ENCODE measurements around the gene THYN1. TPM values are rescaled to one million over a fixed set of nuclear protein-coding genes. Genes with fewer than 3 reads are reported as not detected.

Gene THYN1
- total RNA-seq, 1 experiment from 2014 or later = 33.6 TPM

DNA sequence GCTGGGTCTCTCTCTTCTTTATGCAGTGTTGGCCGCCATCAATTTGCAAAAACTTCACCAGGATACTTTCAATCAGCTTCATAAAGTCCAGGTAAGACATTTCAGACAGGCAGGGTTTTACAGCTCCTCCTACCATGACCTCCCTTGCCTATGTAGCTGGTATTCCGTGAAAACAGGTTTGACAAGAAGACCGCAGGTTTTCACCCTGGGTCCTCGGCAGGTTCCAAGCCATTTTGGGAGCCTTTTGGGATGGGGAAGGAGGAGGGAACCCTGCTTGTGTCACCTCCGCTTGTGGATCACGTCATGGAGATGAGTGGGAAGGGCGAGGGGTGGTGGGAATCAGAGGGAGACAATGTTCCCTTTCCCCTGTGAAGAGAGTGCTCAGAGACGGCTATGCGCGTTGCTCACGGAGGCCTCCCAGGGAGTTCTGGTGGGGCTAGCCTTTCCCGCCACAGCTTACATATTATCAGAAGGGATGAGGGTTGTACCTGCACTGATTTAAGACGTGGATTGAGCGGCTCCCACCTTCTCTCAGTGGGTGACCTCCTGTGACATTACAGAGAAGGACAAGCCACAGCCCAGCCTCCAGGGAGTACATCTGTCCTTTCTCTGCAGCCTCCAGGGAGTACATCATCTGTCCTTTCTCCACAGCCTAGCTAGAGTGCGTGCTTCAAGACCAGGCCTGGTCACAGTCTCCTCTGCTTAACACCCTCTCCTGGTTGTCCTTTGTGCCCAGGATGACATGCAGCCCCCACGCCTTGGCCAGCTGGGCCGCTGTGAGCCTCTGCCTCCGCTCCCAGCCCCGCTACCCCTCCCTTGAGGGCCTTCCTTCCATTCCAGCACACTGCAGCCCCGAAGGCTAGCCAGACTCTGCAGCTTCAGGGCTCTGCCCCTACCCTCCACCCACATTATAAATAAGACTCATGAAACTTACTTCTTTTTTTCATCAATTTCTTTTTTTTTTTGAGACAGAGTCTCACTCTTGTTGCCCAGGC is 40.3 kb upstream of the THYN1 start:
- intact Hi-C loops (cut with micrococcal nuclease; ENCODE audit: unreplicated experiment) = no loop called here

DNA sequence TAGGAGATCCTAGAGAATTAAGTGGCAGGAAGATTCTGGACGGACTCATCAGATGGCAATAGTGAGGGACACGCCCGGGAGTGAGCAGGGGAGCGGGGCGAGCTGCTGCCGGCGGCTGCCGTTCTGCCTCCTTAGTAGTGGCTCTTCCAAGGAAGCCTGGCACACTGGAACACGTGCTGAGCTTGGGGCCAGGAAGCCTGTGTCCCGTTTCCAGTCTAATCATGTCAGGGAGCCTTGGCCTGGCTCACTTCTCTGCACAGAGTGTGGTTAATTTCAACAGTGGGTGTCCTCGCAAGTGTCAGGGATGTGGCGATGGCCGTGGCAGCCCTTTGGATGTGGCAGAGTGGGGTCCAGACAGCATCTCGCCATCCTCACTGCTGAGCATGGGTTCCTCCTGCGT is 39.5 kb upstream of the THYN1 start:
- ChIA-PET POLR2A (no interaction called here), CTCF (interaction anchor here (0.6 kb wide), 1 partner anchor 17 kb away, joined by 3 read pairs; no protein-coding TSS in a partner anchor)
- H3K27me3 ChIP-seq (ENCODE audit: control insufficient read depth, insufficient read depth, low read length) = 0 out of 2 replicates have a peak, but pooled peaks cover 2% of the 10 kb centered on the region
- H3K4me1 ChIP-seq (ENCODE audit: control insufficient read depth, insufficient read depth, low read length) = no peaks in the 10 kb centered on the region
- H3K36me3 ChIP-seq (ENCODE audit: control insufficient read depth, insufficient read depth, low read length) = no peaks in the 10 kb centered on the region
- DNase-seq (ENCODE audit: low read depth, low spot score) (no peak), ATAC-seq (0 out of 2 replicates have a peak, but pooled peaks have one; percentile 20)
- intact Hi-C loops (cut with micrococcal nuclease; ENCODE audit: unreplicated experiment) = no loop called here
- no TSS peak for BruUV-seq (replicated peaks)
- TF ChIP-seq POLR2AphosphoS5 (IDR thresholded peaks at IDR 0.05; ENCODE audit: low read depth, low read length) (no peak), TCF7L2 (IDR thresholded peaks at IDR 0.05; ENCODE audit: low read depth, low read length) (no peak), SIN3A (IDR thresholded peaks at IDR 0.05; ENCODE audit: borderline replicate concordance, insufficient read depth, low read depth, low read length) (no peak)
- TF ChIP-seq, protein P1, sequence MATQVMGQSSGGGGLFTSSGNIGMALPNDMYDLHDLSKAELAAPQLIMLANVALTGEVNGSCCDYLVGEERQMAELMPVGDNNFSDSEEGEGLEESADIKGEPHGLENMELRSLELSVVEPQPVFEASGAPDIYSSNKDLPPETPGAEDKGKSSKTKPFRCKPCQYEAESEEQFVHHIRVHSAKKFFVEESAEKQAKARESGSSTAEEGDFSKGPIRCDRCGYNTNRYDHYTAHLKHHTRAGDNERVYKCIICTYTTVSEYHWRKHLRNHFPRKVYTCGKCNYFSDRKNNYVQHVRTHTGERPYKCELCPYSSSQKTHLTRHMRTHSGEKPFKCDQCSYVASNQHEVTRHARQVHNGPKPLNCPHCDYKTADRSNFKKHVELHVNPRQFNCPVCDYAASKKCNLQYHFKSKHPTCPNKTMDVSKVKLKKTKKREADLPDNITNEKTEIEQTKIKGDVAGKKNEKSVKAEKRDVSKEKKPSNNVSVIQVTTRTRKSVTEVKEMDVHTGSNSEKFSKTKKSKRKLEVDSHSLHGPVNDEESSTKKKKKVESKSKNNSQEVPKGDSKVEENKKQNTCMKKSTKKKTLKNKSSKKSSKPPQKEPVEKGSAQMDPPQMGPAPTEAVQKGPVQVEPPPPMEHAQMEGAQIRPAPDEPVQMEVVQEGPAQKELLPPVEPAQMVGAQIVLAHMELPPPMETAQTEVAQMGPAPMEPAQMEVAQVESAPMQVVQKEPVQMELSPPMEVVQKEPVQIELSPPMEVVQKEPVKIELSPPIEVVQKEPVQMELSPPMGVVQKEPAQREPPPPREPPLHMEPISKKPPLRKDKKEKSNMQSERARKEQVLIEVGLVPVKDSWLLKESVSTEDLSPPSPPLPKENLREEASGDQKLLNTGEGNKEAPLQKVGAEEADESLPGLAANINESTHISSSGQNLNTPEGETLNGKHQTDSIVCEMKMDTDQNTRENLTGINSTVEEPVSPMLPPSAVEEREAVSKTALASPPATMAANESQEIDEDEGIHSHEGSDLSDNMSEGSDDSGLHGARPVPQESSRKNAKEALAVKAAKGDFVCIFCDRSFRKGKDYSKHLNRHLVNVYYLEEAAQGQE (IDR thresholded peaks at IDR 0.05; ENCODE audit: insufficient read depth in 1 of 2, low read depth in 2 of 2, low read length in 1 of 2) = no peak
- TF ChIP-seq, protein P2, sequence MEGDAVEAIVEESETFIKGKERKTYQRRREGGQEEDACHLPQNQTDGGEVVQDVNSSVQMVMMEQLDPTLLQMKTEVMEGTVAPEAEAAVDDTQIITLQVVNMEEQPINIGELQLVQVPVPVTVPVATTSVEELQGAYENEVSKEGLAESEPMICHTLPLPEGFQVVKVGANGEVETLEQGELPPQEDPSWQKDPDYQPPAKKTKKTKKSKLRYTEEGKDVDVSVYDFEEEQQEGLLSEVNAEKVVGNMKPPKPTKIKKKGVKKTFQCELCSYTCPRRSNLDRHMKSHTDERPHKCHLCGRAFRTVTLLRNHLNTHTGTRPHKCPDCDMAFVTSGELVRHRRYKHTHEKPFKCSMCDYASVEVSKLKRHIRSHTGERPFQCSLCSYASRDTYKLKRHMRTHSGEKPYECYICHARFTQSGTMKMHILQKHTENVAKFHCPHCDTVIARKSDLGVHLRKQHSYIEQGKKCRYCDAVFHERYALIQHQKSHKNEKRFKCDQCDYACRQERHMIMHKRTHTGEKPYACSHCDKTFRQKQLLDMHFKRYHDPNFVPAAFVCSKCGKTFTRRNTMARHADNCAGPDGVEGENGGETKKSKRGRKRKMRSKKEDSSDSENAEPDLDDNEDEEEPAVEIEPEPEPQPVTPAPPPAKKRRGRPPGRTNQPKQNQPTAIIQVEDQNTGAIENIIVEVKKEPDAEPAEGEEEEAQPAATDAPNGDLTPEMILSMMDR (IDR thresholded peaks at IDR 0.05) = no peak
- no peak overlapping the region for H3K4me3 ChIP-seq (ENCODE audit: low read depth in 2 of 2, low read length in 2 of 2)
- no peak overlapping the region for H3K27ac ChIP-seq (ENCODE audit: low read length)
- in situ Hi-C loops (cut with HindIII; ENCODE audit: low pct_unique_long_range_greater_than_20kb, low sequenced_read_pairs) = no loop called here
- no peaks in the 10 kb centered on the region for H3K9me3 ChIP-seq (ENCODE audit: control insufficient read depth, insufficient read depth, low read depth, low read length)

More for the DNA sequence above, 40.3 kb upstream of the THYN1 start:
- CTCF ChIA-PET = no interaction called here
- Histone ChIP-seq H3K27me3 (ENCODE audit: control insufficient read depth, insufficient read depth, low read length) (0 out of 2 replicates have a peak, but pooled peaks cover 2% of the 10 kb centered on the region), H3K9me3 (ENCODE audit: control insufficient read depth, insufficient read depth, low read depth, low read length) (no peaks in the 10 kb centered on the region), H3K4me1 (ENCODE audit: control insufficient read depth, insufficient read depth, low read length) (no peaks in the 10 kb centered on the region), H3K4me3 (ENCODE audit: low read depth in 2 of 2, low read length in 2 of 2) (no peak overlapping the region), H3K36me3 (ENCODE audit: control insufficient read depth, insufficient read depth, low read length) (no peaks in the 10 kb centered on the region), H3K27ac (ENCODE audit: low read length) (no peak overlapping the region)
- in situ Hi-C loops (cut with HindIII; ENCODE audit: low pct_unique_long_range_greater_than_20kb, low sequenced_read_pairs) = no loop called here
- no TSS peak for BruUV-seq (replicated peaks)
- DNase-seq (ENCODE audit: low read depth, low spot score) (no peak), ATAC-seq (no peak)
- POLR2A ChIA-PET = no interaction called here
- TF ChIP-seq TCF7L2 (IDR thresholded peaks at IDR 0.05; ENCODE audit: low read depth, low read length) (no peak), SIN3A (IDR thresholded peaks at IDR 0.05; ENCODE audit: borderline replicate concordance, insufficient read depth, low read depth, low read length) (no peak), POLR2AphosphoS5 (IDR thresholded peaks at IDR 0.05; ENCODE audit: low read depth, low read length) (no peak)
- TF ChIP-seq, protein P1 (IDR thresholded peaks at IDR 0.05; ENCODE audit: insufficient read depth in 1 of 2, low read depth in 2 of 2, low read length in 1 of 2) = no peak
- TF ChIP-seq, protein P2 (IDR thresholded peaks at IDR 0.05) = no peak

Measured in Panc1 (cell line).